Body of pancreas (tissue), 4 donors: ENCODE data around the gene BTBD8.

ENCODE experiments used
- CTCF ChIP-seq, 7 experiments: fragments of 450-650 bp in 4 of 7; fragments of 200-600 bp in 3 of 7; sonication (generic) in 3 of 7; IDR thresholded peaks; one replicate each; pipeline ENCODE4 v1.5.1; 2016 to 2019; ENCODE audit warnings: antibody characterized with exemption in 7 of 7
- POLR2A ChIP-seq, 3 donors: fragments of 450-650 bp; IDR thresholded peaks; one replicate each; pipeline ENCODE4 v1.6.1; 2016; ENCODE audit warnings: antibody characterized with exemption in 3 of 3, mild to moderate bottlenecking in 2 of 3

DNA sequence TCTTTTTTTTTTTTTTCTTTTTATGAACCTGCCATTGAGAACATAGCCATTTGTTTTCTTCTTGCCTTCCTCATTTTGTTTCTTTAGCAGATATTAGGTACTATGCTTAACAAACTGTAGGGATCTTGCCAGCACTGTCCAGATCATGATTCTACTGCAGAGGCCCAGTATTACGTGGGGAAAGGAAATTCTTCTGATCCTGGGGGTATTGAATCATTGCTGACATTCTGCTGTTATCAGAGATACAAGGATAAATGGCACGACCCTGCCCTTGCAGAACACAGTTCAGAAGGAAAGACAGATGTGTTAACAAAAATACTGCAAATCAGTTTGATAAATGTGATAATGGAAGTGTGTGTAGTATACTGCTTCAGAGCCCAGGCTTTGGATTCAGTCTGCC lies 56.2 kb downstream of the BTBD8 start:
- TF ChIP-seq CTCF (IDR thresholded peaks at IDR 0.05): no peak
- no peak for TF ChIP-seq POLR2A (IDR thresholded peaks at IDR 0.05)
